NCI-H526 (cell line): ENCODE data around the gene SLC1A1.

ENCODE experiments used
- DNase-seq, 2 experiments: peaks; one replicate each; lab custom pipeline; 2025; lab: John Stamatoyannopoulos, UW

Gene SLC1A1

DNA sequence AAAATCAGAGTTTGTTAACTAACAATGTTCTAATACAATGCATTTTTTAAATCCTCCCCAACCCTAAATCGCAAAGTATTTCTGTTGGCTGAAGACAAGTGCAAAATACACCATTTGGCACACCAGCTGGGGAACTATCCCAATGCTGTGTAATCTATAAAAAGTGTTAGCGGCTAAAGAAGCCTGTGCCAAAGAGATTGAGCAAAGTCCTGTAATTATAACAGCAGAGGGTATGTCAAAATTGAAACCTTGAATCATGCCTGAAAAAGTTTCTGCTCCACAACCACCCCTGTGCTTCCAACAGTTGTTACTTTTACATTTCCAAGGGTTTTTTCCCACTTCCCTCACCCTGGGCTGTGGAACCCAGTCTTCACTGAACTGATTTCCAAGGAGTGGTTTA lies 88.7 kb downstream of the SLC1A1 start:
- DNase-seq, result no peak

DNA sequence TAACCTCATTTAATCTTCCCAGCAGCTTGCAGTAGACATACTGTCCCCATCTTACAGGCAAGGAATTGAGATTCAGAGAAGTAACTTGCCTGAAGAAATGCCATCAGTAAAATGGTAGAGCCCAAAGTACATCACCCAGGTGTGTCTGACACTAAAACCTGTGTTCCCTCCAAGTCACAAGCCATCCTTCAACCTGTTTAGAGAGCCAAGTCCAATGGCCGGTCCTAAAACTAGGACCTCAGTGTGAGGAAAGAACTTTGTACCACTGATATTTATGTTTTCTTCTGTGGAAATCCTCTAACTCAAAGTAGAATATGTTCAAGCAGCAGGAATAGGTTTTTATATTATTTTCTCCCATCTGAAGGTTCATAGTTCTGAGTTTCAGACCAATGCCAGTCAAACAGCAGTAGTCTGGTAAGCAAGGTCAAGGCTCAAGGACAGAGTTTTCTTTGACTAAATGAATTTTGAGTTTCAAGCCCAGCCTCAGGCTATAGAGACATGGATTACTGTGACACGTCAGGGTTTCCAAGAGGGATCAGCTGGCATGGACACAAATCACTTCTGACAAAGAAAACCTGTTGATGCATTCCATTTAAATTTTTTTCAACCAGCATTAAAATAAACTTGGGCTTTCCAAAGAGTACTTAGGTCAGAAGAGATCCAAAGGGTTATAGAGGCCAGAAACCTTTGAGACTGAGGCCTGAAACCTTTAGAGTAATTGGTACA lies 90.9 kb downstream of the SLC1A1 start:
- no peak for DNase-seq

DNA sequence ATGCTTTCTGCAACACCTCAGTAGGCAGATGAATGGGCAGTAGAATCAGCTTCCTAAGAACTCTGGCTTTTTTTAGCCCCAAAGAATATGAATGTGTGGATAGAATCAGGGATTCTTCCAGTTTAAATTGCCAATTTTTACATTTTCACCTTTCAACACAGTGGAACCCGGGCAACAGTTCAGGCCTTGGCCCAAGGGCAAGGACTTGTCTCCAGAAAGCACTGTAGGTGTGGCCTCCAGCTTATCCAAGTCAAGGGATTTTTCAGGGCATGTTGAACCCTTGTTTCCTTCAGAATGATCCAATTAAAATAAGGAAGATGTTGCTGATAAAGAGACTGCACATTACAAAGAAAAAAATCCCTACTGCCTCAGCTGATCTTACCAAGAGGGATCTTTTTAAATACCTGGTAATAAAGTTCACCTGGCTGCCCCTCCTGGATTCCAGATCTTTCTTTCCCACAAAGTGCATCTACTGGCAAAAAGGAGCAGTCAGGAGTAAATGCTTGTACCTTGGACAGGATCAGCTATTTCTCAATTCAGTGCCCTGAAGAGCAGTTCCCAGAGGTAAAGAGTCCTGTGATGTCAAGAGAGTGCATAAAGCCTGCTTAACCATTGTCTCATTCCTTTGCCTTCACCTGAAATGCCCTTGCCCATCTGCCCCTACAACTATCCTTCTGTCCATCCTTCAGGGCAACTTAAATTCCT lies 91.7 kb downstream of the SLC1A1 start:
- DNase-seq, result no peak

DNA sequence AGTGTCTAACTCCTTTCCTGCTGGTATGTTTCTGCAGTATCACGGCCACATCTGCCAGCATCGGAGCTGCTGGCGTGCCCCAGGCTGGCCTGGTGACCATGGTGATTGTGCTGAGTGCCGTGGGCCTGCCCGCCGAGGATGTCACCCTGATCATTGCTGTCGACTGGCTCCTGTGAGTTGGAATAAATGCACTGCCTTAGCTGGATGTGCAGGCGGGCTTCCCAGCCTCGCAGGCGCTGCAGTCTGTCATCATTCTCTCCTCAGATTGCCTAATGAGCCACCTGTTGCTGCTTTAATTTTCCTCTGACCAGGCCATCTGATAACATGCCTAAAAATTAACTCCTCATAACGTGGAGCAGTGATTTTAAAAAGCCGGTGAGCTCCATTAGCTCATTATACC lies 92.7 kb downstream of the SLC1A1 start:
- no peak for DNase-seq

DNA sequence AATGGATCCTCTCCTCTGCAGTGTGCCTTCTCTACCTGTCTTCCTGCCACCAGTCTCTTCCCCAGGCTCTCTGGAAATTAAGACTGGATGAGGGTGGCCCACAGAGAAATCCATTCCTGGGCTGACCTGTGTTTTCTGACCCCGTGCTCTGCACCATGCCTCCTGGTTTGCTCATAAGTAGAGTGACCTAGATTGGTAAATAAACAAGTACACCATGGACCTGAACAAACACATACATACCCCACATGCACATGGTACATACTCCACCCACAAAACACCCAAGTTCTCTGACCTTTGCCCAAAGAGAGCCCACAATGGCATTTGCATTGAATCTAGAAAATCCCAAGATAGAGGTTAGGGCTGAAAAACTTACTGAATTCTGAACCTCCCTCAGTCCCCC lies 94.4 kb downstream of the SLC1A1 start:
- DNase-seq, result no peak

DNA sequence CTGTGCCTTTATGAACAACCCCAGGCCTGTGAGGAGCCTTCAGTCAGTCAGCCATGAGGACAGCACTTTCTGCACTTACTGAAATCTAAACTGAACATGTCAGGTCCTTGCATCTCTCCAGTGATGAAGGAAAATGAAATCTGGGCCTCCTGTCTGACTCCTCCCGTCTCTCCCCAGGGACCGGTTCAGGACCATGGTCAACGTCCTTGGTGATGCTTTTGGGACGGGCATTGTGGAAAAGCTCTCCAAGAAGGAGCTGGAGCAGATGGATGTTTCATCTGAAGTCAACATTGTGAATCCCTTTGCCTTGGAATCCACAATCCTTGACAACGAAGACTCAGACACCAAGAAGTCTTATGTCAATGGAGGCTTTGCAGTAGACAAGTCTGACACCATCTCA lies 94.9 kb downstream of the SLC1A1 start:
- DNase-seq, result no peak

DNA sequence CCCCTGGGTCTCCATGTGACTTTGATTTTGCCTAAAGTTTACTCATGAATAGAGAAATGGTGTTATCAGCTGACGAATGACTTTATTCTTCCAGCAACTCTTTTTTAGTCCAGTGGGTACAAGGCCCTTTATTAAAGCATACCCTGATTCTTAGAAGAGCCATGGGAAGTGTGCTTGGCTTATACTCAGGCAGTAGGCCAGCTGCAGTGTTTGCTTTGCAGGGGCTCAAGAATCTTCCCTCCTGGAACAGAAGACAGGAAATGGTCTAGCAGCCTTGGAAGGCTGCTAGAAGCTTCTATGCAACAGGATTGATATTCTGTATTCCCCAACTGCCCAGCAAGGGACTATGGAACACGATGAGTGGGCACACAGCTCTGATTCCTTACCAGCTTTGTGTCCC lies 98.5 kb downstream of the SLC1A1 start:
- no peak for DNase-seq

DNA sequence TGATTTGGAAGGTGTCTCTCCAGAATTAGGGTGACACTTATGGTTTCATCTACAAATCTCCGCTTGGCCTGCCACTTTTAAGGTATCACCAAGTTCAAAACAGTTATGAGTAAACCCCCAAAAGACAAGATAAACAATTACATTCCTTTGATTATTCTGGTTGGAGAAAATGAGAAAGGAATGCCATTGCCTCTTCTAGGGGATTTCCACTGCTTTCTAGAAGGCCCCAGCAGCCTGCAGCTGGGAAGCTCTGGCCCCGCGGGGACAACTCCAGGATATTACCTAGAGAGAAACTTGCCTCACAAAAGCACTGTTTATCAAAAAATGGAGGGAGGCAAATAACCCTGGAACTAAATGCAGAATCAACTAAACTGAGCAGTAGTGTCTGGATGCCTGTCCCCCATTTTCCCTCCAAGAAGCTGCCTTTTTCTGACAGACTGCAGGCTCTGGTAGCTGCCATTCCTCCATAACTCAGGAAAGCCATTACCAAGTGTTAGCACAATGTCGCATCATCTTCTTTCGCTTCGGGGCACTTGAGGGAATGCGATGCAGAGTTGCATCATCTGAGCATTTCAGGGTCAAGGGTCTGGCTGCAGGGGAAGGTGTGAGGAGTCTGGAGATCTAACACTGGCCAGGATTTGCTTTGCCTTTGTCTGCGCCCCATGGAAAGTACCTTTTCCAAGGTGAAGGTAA lies 100.3 kb downstream of the SLC1A1 start:
- no peak for DNase-seq

- DNase-seq, result no peak
Measured at GRCh38 chr9:4591123-4591500, 100.8 kb downstream of the SLC1A1 start.

DNA sequence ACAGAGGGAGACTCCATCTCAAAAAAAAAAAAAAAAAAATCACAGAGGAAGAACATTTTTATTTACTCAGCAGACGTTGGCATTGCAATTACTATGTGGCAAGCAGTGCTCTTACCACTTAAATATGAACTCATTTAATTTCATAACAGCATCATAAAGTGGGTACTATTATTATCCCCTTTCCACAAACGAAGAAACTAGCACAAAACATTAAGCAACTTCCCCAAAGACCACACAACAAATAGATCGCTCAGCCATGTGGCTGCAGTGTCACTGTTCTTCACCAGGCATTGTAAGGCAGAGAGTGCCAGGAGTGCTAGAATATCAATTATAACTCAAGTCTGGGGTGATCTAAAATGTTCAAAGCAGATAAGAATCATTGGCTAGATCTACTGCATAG lies 102.0 kb downstream of the SLC1A1 start:
- DNase-seq, result no peak

DNA sequence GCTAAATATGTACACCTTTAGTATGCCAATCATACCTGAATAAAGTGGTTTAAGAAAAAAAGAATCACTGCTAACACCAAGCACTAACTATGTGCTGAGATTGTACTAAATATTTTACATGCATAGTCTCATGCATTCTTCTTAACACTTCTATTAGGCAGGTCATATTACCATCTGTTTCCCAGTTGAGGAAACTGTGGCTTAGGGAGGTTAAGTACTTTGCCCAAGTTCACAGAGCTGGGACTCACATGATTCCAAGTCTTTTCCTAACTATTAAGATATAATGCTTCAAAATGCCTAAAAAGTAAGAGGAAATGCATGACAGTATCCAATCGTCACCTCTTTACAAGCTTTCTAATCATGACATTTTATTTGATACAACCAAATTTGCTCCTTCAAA lies 102.6 kb downstream of the SLC1A1 start:
- DNase-seq, result no peak

GRCh38 chr9:4594545-4594944 lies 104.3 kb downstream of the SLC1A1 start:
- no peak for DNase-seq

DNA sequence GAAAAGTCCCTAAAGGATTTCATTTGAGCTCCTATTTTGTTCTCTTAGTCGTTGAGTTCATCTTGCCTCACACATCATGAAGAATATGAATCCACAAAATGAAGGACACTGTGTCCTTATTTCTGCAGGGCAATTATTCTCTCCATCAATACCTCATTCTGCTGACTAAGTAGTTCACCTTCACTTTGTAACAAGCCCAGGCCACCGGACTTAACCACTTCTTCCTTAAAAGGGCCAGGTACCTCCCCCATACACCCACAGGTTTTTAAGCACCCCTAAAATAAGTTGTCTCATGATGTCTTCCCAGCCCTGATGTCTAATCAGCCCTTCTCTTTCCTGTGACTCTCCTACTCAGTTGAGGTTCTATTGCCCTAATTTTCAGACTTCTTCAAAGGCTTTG lies 104.7 kb downstream of the SLC1A1 start:
- no peak for DNase-seq

DNA sequence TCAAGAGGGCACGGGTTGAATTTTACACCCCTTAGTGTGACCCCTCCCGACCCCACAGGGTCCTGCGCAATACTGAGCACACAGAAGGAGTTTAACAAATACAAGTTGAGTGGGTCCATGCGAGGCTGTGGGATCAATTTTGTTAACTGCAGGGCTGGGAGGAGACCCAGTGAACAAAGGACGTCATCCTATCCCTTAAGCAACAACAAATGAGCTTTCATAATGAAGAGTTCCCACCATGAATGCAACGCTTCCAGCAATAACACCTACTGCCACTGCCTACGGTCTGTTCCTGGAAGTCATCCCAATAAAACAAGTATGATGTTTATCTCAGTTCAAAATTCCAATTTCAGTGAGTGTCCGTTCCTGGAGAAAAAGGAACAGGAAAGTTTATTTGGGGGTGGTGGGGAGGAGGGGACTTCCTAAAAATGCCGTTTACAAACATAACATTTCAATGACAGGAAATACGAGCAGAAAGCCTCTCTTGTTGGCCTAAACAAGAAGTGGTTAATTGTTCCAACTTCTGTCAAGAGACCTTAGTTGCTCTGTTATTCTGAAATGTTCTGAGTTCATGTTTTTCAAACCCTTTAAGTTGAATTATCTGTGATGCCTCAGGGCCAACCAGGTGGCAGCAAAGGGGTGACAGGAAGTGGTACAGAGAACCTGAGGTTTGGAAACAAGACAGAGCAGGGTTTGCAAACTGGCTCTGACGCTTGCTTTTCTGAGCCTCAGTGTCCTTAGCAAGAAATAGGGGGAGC lies 106.1 kb downstream of the SLC1A1 start:
- no peak for DNase-seq

DNA sequence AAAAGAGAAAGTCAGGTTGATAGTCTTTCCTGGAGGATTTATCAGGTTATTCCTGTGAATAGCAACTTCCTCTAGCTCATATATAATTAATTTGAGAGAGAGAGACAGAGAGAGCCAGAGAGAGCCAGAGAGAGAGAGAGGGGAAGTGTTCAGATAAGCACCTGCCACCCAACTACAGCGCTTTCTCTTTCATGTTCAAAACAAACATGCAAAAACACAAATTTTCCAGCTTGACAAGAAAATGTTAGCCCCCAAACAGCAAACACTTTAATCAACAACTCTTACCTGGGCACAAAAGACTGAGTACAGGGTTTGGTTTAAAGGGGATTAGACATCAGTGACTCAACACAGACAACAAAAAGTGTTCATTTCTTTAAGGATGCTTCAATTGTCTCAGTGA lies 110.1 kb downstream of the SLC1A1 start:
- no peak for DNase-seq

DNA sequence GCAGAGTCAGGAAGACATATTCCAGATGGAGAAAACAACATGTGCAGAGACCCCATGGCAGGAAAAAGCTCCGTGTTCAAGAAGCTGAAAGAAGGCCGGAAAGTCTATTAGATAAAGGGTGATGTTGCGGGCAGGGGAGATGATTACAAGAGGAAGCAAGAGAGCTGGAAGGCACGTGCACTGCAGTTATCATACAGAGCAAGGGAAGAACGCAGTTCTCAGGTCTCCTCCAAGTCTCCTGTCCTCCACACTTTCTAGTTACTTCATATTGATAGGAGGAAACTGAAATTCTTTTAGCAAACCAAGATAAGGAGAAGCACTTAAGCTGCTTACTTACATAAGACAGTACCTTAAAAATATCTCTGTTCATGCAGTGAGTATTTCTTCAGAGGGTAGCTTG lies 113.6 kb downstream of the SLC1A1 start:
- DNase-seq, result no peak

DNA sequence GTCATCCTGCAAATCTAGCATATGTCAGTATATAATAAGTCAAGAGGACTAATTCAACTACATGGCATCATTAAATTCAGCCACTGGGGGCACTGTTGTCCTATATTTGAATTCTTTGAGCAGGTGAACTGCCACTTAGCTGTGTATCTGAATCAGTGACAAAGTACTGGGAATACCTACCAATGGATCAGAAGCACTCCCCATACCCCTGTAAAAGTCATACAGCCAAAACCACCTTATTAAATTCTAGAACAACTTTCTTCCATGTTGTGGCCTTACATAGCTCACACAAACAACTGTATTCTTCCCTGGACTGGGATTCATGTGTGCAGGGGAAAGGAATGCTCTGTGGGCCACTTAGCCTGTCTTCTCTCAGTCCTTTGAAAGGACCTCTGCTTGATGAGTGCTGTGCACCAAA lies 114.4 kb downstream of the SLC1A1 start:
- DNase-seq, result peak; percentile 80 to 90

DNA sequence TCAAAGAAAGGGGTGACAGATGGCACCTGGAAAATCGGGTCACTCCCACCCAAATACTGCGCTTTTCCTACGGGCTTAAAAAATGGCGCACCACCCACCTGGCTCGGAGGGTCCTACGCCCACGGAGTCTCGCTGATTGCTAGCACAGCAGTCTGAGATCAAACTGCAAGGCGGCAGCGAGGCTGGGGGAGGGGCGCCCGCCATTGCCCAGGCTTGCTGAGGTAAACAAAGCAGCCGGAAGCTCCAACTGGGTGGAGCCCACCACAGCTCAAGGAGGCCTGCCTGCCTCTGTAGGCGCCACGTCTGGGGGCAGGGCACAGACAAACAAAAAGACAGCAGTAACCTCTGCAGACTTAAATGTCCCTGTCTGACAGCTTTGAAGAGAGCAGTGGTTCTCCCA lies 115.8 kb downstream of the SLC1A1 start:
- peak; percentile 21 to 33 for DNase-seq

DNA sequence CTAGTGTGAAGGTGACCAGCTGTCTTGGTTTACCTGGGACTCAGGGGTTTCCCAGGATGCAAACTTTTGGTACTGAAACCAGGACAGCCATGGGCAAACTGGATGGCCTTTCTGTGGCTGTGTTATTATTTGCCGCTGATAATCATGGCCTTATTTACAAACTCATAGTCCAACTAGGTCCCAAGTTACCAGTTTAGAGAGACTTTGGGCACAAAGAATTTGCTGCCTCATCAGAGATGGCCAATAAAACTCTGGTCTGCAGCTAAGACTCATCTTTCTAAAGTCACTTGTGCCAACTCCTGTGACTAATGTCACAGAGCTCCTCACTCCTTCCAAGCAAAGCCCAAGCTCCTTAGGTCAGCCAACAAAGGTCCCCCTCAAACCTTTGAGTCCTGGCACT lies 124.4 kb downstream of the SLC1A1 start:
- no peak for DNase-seq

- DNase-seq, result peak in 1 of 2 experiments; percentile 3
Measured at GRCh38 chr9:4615251-4615650, 125.0 kb downstream of the SLC1A1 start.

DNA sequence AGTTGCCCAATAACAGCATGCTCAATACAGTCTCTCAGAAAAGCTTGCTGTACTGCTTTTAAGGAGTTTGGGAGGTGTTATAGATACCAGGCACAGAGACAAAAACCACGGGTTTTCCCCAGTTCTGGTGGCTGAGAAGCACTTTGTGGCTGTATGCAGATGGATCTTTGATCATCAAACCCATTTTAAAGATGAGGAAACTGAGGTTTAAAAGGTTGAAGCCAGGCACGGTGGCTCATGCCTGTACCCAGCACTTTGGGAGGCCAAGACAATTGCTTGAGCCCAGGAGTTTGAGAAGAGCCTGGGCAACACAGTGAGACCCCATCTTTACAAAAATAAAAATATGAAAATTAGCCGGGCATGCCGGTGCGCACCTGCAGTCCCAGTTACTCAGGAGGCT lies 125.5 kb downstream of the SLC1A1 start:
- DNase-seq, result no peak

DNA sequence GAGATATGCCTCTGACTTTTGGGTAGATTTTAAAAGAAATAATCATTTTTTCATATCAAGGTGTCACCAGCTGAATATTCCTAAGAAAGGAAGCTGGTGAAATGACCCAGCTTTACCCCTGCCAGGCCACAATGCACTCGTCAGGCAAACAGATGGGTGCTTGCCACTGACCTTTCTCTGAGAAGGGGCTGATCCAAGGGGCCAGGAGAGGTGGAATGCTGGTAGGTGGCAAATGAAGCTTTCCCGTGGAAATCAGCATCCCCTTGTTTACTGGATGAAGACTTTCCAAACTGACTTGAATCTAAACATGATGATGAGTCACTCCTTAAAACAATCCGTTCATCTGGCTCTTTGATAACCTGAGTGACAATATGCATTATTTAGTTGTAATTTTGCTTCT lies 127.5 kb downstream of the SLC1A1 start:
- no peak for DNase-seq

- DNase-seq, result no peak
Measured at GRCh38 chr9:4618700-4619099, 128.4 kb downstream of the SLC1A1 start.
